Measurements from ENCODE around the gene MRPL28.
A peak's percentile ranks its signal among the peaks of the same experiment; 100 is the strongest.
"Not testable (repeated sequence)": the region's sequence is repeated elsewhere in the genome, so short reads cannot be mapped to it uniquely, and the experiment has no call there.

Gene MRPL28

DNA sequence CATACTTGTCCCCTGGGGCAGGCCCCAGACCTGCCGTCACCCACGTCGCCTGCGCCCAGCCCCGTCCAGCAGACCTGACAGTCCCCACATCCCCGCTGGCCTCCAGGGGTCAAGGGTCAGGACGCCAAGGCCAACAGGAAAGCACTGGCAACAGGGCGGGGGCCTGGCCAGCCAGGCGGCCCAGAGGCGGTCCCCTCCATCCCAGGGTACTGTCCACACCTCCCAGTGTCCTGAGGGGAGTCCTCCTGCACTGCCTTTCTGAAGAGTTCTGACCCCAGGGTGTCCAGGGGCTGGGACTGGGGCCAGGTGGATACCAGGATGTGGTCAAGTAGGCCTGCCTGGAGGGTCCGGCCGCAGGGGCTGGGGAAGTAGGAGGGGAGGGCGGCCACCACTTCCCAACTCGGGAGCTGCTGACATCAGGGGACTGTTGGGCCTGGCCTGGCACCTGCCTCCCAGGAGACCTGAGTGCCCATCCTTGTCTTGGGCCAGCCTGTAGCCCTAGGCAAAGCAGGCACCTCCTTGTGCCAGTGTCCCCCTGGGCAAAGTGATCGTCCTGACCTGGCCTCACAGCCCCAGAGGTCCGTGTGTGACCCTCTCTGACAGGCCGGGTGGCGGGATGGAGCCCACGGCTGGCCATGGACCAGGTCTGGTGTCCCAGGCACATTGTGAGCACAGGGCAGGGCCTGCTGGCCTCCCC is 11.1 kb downstream of the MRPL28 start:
- DNase-seq (ENCODE audit: low spot score), result no peak

DNA sequence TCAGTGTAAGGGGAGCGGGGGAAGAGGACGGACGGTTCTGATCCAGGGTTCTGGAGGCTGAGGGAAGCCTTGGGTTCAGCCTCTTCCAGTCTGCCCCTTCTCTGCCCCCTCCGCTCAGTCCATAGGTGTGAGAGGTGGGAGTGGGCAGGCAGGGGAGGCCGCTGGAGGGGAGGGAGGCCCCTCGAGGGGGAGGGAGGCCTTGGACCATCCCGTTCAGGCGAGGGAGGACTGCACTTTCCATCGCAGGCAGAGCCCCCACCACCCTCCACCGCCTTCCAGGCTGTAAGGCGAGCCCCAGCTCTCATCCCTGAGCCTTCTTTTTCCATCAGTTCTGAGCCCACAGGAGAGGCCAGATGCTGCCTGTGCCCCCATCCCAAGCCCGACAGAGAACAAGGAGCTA is 13.6 kb downstream of the MRPL28 start:
- DNase-seq (ENCODE audit: low spot score), result no peak

DNA sequence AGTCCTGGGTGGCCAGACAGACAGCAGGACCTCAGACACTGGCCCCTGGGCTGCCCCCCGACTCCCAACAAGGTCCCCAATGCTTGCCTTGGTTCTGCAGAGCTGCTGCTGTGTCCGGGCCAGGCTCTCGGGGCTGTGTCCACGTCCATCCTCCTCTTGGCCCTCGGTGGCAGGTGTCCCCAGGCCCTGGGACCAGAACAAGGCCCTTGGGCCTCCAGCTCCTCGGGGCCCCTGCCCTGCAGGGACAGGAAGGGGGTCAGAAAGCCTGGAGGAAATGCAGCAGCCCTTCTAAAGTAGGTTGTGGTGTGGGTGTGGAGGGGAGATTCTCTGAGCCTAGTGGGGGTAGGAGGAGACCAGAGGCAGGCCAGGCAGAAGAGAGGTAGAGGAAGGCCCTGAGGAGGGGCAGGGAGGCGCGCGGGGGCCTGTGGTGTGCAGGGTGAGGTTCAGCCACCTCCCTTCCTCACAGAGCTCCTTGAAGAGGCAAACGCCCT is 15.3 kb downstream of the MRPL28 start:
- no peak for DNase-seq (ENCODE audit: low spot score)

DNA sequence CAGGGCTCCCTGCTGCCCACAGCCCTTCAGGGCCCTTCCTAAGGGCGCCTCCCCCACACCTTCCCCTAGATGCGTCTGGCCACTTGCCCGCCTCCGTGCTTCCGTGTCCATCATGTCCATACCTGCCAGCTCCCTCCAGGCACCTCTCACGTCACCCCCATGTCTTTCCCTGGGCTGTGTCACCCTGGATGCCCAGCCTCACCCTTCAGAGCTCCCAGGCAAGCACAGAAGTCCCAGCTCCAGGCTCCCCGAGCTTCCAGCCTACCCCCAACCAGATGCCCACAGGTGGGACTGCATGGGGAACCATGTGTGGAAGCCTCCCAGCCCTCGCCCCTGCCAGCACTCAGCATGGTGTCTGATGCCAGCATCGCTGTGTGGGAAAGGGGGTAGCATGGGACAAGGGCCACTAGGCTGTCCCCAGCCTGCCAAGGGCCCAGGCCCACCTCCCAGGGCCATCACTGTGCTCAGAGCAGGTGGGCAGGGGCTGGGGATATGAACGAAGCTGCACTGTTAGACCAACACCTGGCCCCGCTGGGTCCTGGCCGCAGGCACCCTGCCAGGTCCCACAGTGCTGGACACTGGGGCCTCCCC is 16.0 kb downstream of the MRPL28 start:
- no peak for DNase-seq (ENCODE audit: low spot score)

DNA sequence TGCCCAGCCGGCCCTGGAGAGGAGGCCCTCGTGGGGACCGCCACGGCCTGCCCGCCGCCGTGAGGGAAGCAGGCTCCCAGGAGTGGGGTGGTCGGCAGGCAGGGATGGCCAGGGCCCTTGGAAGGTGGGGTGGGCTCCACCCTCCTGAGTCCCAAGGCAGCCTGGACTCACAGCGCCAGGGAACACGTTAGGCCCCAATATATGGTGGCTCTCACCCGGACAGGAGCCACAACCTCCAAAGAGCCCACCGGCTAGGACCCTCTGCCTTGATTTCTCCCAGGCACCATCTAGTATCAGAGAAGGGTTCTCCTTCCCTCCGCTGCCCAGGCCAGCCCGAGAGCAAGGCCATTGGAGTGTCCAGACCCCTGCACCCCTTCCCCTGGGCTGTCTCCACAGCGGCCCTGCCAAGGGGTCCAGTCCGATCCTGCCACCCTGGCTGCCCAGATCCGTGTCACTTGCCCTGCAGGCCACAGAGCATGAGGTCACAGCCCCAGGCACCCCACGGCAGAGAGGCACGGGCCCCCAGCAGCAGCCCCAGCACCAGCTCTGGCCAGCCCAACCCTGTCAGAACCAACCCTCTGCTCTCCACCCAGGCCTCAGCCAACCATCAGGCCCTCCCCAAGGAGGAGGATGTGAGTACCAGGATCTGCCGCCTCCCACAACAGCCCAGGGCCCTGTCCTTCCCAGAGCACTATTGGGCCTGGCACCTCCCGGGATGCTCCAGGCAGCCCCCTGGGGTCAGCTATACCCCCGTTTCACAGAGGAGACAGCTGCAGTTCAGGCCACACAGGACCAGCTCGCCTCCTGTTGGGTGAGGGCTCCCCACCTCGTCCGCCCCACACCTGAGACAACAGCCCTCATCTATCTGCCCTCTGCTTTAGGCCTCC is 16.7 kb downstream of the MRPL28 start:
- no peak for DNase-seq (ENCODE audit: low spot score)

DNA sequence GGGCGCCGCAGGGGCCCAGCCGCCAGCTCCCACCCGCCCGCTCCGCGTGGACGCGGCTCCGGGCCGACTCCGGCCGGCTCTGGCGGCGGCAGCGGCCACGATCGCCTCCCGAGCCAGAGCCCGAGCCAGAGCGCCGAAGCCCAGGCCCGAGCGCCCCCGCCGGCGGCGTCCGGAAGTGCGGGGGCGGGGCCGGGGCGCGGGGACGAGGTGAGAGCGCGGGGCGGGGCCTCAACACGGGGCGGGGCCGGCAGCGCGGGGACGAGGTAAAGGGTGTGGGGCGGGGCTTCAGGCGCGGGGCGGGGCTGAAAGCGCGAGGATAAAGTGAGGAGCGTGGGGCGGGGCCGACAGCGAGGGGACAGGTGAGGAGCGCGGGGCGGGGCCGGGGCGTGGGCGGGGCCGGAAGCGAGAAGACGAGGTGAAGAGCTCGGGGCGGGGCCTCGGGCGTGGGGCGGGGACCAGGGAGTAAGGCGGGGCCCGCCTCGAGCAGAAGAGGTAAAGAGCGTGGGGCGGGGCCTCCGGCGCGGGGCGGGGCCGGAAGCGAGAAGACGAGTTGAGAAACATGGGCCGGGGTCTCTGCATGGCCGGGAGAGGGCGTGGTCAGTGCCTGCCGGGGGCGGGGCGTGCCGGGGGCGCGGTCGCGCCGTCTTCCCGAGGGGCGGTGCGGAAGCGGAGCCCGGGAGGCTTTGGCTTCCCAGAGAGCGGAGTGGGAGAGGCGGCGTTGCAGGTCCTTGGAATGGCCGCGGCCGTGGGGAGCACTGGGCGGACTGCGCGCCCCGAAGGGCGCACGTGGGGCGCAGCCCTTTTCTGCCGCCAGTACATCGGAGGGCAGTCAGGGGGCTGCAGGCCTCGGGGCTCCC is 17.6 kb downstream of the MRPL28 start, which contains the start of gene AXIN1:
Gene AXIN1 (minus strand): TSS at position 177 of the 857 bp plus-strand sequence. CDS start 5,698 bp downstream, outside the sequence.
- DNase-seq (ENCODE audit: low spot score), result peak; percentile 96

DNA sequence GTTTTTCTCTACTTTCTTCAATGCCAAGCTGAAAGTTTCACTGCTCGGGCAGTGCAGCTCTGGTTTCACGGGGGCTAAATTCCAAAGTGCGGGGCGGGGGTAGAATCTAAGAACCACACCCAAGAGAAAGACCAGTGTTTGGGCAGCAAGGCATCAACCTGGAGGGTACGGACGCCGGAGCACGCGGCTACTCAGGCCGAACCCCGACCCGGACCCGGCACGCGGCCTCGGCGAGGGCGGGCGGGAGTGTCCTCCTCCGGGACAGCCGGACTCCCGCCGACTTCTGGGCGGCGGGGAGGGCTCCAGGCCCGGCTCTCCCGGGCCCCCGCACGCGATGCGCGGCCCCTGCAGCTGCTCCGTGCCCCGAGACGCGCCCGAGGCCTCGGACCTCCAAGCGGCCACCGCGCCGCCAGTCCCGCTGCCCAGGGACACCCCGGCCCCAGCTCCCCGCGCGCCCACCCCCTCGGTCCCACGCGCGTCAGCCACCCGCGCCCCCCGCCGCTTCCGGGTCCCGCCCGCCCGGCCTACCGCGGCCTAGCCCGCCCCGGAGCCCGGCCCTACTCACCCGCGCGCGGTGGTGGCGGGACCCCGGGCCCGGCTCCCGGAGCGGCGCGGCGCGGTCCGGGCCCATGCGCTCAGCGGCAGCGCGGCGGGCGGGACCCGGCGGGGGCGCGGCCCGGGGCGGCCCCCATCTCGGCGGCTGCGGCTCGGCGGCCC is 18.4 kb downstream of the MRPL28 start:
- DNase-seq (ENCODE audit: low spot score), result no peak

DNA sequence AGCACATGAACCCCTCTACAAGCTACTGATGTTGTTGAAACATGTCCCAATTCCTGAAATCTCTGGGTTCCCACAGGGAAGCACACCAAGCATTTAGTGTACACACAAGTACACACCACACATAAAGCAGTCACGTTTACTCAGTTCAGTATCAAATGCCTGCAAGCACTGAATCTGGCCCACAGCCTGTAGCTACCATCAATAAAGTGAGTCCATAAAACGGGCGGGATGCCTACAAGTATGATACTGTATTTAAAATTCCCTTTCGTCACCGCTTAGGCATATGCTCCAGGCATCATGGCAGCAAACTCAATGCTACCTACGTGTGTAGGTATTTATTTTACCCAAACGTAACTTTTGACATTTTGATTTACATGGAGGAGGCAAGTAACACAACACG is 20.1 kb downstream of the MRPL28 start:
- DNase-seq (ENCODE audit: low spot score), result no peak

DNA sequence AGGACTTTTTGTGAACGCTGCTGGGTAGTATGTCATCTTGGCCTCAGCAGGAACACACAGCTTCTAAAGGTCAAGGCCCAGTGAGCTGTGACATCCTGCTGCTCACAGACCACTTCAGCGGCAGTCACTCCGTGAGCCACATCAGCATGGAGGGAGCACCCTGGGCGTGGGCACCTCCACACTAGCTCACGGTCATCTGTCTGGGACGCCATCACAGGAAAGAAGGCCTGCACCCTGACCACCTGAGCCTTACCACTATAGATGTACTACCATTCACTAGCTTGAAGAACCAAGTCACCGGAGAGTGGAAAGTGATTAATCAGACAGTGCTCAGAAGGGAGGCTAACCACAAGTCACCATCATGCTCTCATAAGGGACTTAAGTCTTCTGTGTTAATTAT is 21.1 kb downstream of the MRPL28 start:
- DNase-seq (ENCODE audit: low spot score), result no peak

DNA sequence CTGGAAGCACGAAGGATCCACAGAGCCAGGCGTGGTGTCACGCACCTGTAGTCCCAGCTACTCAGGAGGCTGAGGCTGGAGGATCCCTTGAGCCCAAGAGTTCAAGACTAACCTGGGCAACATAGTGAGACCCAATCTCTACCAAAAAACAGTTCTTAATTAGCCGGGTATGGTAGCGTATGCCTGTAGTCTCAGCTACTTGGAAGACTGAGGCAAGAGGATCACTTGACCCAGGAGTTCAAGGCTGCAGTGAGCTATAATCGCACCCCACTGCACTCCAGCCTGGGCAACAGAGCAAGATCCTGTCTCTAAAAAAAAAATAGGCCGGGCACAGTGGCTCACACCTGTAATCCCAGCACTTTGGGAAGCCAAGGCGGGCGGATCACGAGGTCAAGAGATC is 21.8 kb downstream of the MRPL28 start:
- not testable (repeated sequence) for DNase-seq (ENCODE audit: low spot score)

DNA sequence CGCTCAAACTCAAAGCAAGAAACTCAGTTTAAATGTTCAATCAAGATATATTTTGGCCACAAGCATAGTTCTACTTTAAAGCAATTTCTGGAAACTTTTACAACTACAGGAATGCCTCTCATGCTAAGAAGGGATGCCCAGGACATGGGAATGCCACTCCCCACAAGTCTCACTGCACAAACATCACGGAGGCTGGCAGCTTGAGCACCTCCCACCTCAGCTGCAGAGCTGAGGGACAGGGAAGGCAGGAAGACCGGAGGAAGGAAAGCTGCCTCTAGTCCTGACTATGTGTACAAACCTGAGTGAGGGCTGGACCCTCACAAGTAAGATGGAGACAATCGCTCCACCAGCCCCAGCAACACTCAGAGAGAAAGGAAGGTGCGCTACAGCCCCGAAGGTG is 23.1 kb downstream of the MRPL28 start:
- no peak for DNase-seq (ENCODE audit: low spot score)

DNA sequence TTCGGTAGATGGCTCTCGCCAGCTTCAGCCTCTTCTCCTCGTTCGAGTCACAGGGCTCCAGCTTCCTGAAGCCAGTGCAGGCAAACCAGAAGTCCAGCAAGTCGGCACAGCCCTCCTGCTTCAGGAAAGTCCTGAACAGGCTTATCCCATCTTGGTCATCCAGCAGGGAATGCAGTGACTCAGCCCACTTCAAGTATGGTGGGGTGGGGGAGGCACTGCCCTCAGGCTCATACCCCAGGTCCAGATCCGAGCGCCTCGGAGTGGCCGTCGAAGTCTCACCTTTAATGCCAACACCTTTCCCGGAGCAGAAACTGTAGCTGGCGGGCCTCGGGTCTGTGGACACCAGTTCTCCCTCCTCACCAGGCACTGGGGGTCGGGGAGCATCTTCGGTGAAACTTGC is 23.8 kb downstream of the MRPL28 start:
- no peak for DNase-seq (ENCODE audit: low spot score)

DNA sequence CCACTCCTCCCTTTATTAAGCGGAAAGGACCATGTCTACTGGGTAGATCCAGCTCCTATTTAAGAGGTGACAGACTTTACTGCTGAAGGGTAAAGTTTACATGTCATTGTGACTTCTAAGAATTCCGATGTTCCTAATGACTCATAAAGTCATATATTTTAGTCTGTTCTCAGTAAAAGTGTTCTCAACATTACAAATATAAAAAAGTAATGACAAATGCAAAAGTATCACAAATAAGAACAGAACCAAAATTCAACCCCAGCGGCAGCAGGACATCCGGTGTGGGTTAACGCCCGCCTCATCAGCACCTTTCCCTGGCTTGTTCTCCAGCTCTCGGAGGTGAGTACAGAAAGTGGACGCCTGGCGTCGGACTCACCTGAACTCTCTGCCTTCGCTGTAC is 24.6 kb downstream of the MRPL28 start:
- no peak for DNase-seq (ENCODE audit: low spot score)

DNA sequence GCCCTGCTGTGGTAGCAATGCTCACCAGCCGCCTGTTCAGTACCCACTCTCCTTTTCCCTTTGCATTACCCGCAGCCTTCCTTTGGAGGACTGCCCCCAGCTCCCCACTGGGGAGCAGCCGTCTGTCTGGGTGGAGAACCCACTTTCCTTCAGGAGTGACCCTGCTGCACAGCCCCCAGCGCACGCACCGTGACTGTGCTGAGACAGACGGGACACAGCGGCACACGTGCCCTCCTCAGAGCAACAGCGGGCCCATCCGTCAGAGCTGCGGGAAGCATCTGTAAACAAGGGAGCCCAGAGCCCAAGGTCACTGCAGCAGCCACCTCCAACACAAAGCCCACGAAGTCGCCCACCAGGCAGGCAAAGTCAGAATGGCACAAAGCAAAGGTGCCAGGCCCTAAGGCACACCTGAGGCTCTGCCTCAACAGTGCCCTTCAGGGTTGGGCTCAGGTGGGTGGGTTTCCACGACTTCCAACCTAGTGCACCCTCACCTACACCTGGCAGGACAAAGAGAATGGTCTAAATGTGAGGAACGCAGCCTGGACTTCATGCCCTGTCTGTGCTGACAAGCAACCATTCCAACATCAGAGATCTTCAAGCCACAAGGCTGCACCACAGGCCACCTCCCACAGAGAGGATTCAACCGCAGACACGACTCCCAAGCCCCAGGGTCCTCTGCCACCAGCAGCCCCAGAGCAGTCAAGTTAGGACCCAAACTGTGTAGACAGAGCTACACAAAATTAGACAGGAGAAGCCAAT is 27.7 kb downstream of the MRPL28 start:
- DNase-seq (ENCODE audit: low spot score), result no peak

DNA sequence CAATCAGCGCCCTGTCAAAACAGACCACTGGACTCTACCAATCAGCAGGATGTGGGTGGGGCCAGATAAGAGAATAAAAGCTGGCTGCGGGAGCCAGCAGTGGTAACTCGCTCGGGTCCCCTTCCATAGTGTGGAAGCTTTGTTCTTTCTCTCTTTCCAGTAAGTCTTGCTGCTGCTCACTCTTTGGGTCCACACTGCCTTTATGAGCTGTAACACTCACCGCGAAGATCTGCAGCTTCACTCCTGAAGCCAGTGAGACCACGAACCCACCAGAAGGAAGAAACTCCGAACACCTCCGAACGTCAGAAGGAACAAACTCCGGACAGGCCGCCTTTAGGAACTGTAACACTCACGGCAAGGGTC is 28.4 kb downstream of the MRPL28 start:
- DNase-seq (ENCODE audit: low spot score), result not testable (repeated sequence)

DNA sequence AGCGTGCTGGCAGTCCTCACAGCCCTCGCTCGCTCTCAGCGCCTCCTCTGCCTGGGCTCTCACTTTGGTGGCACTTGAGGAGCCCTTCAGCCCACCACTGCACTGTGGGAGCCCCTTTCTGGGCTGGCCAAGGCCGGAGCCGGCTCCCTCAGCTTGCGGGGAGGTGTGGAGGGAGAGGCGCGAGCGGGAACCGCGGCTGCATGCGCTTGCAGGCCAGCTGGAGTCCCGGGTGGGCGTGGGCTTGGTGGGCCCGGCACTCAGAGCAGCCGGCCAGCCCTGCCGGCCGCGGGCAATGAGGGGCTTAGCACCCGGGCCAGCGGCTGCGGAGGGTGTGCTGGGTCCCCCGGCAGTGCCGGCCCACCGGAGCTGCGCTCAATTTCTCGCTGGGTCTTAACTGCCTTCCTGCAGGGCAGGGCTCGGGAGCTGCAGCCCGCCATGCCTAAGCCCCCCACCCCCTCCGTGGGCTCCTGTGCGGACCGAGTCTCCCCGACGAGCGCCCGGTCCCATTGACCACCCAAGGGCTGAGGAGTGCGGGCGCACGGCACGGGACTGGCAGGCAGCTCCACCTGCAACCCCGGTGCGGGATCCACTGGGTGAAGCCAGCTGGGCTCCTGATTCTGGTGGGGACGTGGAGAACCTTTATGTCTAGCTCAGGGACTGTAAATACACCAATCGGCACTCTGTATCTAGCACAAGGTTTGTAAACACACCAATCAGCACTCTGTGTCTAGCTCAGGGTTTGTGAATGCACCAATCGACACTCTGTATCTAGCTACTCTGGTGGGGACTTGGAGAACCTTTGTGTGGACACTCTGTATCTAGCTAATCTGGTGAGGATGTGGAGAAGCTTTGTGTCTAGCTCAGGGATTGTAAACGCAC is 29.0 kb downstream of the MRPL28 start:
- DNase-seq (ENCODE audit: low spot score), result not testable (repeated sequence)

DNA sequence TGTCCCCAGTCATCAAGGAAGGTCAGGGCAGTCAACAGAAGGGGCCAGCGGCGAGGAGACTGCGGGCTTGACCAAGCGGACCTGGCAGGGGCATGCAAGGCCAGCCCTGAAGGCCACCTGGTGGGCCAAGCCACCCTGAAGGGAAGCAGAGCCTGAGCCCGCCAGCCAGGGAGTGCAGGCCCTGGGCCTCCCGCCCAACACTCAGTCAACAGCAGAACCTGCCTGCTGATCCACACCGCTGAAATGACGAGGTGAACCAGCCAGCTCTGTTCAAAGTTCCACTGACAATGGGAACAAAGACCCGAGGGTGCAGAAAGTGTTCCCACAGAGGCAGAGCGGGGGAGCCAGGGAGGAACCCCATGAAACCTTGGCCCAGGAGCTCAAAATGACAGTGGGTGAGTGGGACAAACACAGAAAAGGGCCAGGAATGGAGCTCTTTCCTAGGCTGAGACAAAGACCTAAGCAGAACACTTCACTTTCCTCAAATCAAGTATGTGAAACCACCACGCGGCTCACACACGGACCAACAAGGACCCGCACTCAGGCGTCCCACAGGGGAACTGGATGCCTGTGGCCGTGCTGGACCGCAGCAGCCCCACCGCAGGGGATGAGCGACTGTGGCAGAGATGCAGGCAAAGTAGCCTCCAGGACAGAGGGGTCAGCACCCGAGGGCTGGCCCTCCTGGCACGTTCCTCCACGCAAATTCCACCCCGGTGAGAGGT is 29.8 kb downstream of the MRPL28 start:
- DNase-seq (ENCODE audit: low spot score), result no peak

DNA sequence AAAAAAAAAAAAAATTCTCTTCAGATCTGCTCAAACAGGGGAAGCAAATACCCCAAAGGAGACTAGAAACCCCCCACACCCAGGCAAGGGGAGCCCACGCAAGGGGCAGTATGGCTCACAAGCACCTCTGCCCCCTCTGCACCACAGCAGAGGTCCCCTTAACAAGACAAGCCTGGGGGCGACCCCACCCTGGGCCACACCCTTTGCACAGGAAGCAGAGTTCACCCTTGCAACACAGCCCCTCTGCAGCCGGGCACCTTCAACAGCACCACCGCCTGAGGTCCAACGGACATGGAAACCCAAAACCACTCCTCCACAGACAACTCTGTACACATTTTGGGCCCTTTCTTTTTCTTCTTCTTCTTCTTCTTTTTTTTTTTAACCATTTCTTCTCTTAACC is 30.7 kb downstream of the MRPL28 start:
- DNase-seq (ENCODE audit: low spot score), result no peak

Measured in D341Med (cell line).